Measurements from ENCODE around the gene RPL35. TPM values are rescaled to one million over a fixed set of nuclear protein-coding genes. Genes with fewer than 3 reads are reported as not detected.
"Not testable (repeated sequence)": the region's sequence is repeated elsewhere in the genome, so short reads cannot be mapped to it uniquely, and the experiment has no call there.

Gene RPL35
- total RNA-seq, 1 donor from 2014 or later: 752 TPM

DNA sequence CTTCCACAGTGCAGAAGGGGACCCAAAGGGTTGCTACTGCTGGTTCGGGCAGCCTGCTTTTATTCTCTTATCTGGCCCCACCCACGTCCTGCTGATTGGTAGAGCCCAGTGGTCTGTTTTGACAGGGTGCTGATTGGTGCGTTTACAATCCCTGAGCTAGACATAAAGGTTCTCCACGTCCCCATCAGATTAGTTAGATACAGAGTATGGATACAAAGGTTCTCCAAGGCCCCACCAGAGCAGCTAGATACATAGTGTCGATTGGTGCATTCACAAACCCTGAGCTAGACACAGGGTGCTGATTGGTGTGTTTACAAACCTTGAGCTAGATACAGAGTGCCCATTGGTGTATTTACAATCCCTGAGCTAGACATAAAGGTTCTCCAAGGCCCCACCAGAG, 23.6 kb downstream of the RPL35 start:
- DNase-seq (ENCODE audit: missing footprints); intact Hi-C loops (cut with DNase I); ATAC-seq: not testable (repeated sequence)

DNA sequence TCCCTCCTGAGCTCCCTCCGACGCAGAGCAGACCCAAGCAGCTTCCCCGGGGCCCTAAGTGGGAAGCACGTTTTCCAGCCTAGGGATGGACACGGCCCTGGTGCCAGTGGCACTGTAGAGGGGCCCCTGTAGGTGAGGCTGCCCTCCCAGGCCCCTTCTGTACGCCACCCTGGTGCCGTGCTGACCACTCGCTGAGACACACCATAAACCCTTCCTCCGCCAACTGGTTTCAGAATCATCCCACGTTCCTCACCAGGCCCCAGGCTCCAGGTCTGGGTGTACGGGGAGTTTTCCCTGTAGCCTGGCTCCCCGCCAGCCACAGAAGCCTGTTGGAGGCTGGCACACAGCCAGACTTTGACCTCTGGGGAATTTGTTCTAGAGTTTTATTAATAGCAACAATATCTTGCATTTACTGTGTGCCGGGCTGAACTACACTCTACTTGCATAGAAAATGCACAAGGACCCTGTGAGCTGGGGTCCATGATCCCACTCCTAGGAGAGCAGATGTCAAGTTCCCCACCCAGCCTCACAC, 26.7 kb downstream of the RPL35 start:
- intact Hi-C loops (cut with DNase I): loop anchor here (2.0 kb wide), 1 partner anchor 16 kb away; no protein-coding TSS in a partner anchor
- ATAC-seq: peak; percentile 59
- DNase-seq (ENCODE audit: missing footprints): peak; percentile 88

DNA sequence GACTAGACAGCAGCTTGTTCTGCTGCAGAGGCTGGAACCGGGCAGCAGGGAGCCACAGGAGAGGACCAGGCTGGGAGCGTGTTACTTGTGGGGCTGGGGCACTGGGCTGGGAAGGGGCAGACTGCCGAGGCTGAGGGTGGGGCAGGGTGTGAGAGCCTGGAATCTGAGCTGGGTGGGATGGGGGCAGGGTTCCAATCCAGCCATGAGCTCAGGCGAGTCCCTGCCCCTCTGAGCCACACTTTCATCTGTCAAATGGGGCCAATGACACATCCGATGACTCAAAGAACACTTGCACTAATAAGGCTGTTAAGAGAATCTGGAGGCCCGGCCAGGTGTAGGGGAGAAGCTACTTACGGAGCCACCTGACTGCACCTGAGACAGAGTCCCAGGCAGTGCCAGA, 27.2 kb downstream of the RPL35 start:
- intact Hi-C loops (cut with DNase I): loop anchor here (2.0 kb wide), 1 partner anchor 16 kb away; no protein-coding TSS in a partner anchor
- ATAC-seq (peak; percentile 18), DNase-seq (ENCODE audit: missing footprints) (no peak)

GRCh38 chr9:124831642-124832364, 30.0 kb downstream of the RPL35 start:
- ATAC-seq: peak; percentile 88
- intact Hi-C loops (cut with DNase I): loop anchor here (2.0 kb wide), 1 partner anchor 35 kb away; no protein-coding TSS in a partner anchor

DNA sequence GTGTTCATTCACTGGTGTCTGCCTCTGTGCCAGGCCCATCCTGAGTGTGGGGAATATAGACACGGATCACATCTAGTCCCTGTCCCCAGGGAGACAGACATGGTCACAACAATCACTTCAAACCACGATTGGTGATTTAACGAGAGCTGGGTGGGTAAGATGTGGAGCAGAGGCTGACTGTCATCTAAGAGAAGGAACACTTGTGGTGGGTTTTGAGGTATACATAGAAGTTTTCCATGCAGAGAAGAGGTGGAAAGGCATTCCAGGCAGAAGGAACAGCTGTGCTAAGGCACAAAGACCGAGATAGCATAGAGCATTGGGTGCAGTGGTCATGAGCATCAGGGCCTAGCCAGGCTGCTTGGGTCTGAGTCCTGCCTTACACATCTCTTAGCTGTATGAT, 31.2 kb downstream of the RPL35 start:
- no peak for ATAC-seq
- DNase-seq (ENCODE audit: missing footprints): no peak
- intact Hi-C loops (cut with DNase I): loop anchor here (2.0 kb wide), 1 partner anchor 34 kb away; no protein-coding TSS in a partner anchor

More at GRCh38 chr9:124831642-124832364, 30.0 kb downstream of the RPL35 start:
- DNase-seq (ENCODE audit: missing footprints): peak; percentile 86

DNA sequence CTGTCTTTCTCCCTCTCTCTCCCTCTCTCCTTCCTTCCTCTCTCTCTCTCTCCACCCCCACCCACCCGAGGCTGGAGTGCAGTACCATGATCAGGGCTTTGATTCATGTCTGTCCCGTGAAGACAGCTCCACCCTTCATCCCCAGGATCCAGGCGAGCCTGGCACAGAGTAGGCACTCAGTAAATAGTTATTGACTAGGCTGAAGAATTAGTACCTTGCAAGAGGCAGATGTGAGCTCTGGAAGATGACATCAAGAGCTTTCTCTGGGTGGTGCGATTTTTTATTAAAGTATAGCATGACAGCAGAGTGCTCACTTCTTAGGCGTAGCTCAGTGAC, 32.5 kb downstream of the RPL35 start:
- DNase-seq (ENCODE audit: missing footprints) (no peak), ATAC-seq (no peak)
- intact Hi-C loops (cut with DNase I): no loop called here

GRCh38 chr9:124828489-124829333, 33.0 kb downstream of the RPL35 start:
- DNase-seq (ENCODE audit: missing footprints): no peak
- intact Hi-C loops (cut with DNase I): no loop called here
- ATAC-seq: no peak

DNA sequence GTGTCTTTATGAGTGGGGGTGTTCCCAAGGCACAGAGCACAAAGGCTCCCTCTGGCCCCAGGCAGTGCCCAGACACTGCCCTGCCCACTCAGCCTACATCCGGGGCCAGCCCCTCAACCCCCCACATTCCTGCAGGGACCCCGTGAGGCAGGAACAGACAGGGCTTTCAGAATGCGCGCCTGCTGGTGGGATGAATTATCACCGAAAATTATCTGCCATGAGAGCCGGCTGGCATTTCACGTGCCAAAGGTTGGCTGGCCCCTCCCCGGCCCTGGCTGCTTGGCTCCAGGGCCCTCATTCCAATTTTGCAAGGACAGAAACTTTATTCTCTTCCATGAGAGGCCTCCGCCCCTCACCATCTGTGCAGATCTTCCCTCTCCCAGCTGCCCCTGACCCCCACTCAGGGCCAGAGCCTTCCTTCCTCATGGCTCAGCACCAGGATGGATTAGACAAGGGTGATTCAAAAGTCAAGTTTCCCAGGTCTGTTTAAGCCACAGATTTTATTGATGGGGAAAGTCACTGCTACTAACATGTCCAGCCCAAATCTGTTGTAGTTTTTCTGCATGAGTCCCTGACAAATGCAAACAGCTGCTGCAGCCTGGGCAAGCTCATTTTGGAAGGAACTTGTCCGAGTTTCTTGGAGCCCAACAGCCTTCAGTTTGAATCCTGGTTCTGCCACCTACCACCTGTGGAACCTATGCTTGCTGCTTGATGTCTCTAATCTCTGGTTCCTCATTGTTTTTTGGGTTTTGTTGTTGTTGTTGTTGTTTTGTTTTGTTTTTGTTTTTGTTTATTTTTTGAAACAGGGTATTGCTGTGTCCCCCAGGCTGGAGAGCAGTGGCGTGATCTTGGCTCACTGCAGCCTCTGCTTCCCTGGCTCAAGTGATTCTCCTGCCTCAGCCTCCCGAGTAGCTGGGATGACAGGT, 40.8 kb downstream of the RPL35 start:
- intact Hi-C loops (cut with DNase I): no loop called here
- ATAC-seq: no peak
- no peak for DNase-seq (ENCODE audit: missing footprints)

- DNase-seq (ENCODE audit: missing footprints): no peak
- intact Hi-C loops (cut with DNase I): no loop called here
- peak; percentile 70 for ATAC-seq
Observed at GRCh38 chr9:124818431-124819281, 43.1 kb downstream of the RPL35 start.

- no peak for DNase-seq (ENCODE audit: missing footprints)
- no peak for ATAC-seq
- intact Hi-C loops (cut with DNase I): no loop called here
Observed at GRCh38 chr9:124815601-124816000, 46.2 kb downstream of the RPL35 start.

DNA sequence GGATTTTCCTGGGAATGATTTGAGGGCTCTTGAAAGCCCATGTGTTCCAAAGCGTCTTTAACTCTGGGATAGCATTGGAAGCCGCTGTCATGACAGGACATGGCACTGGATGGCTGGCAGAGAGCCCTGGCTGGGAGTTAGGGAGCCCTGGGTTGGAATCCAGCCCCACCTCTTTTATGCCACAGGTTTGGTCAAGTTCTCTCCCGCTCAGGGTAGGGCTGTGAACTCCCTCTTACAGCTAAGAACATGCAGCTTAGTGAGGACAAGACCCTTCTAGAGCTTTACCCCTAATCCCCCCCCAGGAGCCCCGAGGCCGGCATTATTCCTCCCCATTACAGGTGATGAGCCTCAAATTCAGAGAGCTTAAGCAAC, 47.6 kb downstream of the RPL35 start:
- DNase-seq (ENCODE audit: missing footprints): no peak
- intact Hi-C loops (cut with DNase I): no loop called here
- ATAC-seq: no peak

- ATAC-seq (no peak), DNase-seq (ENCODE audit: missing footprints) (no peak)
- intact Hi-C loops (cut with DNase I): no loop called here
Observed at GRCh38 chr9:124813501-124814163, 48.1 kb downstream of the RPL35 start.

DNA sequence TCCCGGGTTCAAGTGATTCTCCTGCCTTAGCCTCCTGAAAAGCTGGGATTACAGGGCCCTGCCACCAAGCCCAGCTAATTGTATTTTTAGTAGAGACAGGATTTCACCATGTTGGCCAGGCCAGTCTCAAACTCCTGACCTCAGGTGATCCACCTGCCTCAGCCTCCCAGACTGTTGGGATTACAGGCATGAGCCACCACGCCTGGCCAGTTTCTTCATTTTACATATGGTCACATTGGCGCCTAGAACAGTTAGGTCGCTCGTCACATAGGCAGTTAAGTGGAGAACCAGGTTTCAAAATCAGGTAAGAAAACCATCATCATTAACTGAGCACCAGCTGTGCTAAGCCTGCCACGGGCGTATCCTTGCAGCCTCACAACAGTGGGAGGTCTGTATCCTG, 48.7 kb downstream of the RPL35 start:
- ATAC-seq (no peak), DNase-seq (ENCODE audit: missing footprints) (no peak)
- intact Hi-C loops (cut with DNase I): no loop called here

DNA sequence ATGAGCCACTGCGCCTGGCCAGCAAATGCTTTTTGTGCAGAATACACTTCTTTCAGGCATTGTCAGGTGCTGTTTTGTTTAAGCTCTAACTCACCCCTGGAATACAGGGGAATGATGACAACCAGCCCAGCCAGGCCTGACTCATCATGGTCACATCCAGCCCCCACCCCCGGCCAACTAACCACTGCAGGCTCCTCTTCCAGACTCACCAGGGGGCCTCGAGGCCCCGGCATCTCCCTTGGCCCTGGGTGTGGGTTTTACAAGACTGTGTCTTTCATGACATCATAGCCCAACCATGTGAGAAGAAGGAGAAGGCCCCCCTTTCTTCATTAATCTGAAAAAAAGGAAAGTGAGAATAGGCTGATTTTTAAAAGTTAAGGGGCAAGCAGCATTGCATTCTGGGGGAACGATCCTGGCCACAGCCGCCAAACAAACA, 49.3 kb downstream of the RPL35 start:
- intact Hi-C loops (cut with DNase I): no loop called here
- DNase-seq (ENCODE audit: missing footprints): no peak
- ATAC-seq: peak; percentile 69

- DNase-seq (ENCODE audit: missing footprints) (no peak), ATAC-seq (peak; percentile 29)
- intact Hi-C loops (cut with DNase I): no loop called here
Observed at GRCh38 chr9:124810663-124811355, 50.9 kb downstream of the RPL35 start.

DNA sequence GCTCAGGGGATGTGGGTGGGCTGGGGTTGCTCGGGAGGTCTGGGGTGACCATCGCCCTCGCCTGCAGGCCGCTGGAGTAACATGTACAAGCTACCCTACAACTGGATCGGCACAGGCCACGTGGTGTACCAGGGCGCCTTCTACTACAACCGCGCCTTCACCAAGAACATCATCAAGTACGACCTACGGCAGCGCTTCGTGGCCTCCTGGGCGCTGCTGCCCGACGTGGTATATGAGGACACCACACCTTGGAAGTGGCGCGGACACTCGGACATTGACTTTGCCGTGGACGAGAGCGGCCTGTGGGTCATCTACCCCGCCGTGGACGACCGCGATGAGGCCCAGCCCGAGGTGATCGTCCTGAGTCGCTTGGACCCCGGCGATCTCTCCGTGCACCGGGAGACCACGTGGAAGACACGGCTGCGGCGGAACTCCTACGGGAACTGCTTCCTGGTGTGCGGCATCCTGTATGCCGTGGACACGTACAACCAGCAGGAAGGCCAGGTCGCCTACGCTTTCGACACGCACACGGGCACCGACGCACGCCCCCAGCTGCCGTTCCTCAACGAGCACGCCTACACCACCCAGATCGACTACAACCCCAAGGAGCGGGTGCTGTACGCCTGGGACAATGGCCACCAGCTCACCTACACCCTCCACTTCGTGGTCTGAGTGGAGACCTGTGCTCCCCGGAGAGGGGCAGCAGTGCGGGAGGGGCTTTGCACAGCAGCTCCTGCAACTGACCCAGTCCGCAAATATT, 51.8 kb downstream of the RPL35 start:
- DNase-seq (ENCODE audit: missing footprints) (no peak), ATAC-seq (no peak)
- intact Hi-C loops (cut with DNase I): no loop called here

All from Right ventricle myocardium inferior (tissue), 1 donor.